Activated CD8-positive, alpha-beta memory T cell treated with anti-CD3 and anti-CD28 coated beads for 36 hours (primary cell): Measurements from ENCODE around the gene BACH2. TPM values are rescaled to one million over a fixed set of nuclear protein-coding genes. Genes with fewer than 3 reads are reported as not detected.
"Not testable (repeated sequence)": the region's sequence is repeated elsewhere in the genome, so short reads cannot be mapped to it uniquely, and the experiment has no call there.

ENCODE experiments used
- CTCF ChIA-PET: fragments of 350-600 bp; sonication (Branson Sonifier 250); formaldehyde crosslinking; loops from one replicate; lab custom pipeline; 2021; ENCODE audit warnings: antibody characterized with exemption; lab: Charles Lee
- POLR2A ChIA-PET: fragments of 350-600 bp; sonication (Branson Sonifier 250); formaldehyde crosslinking; loops from one replicate; lab custom pipeline; 2021; ENCODE audit warnings: antibody characterized with exemption; lab: Charles Lee
- total RNA-seq, 2 experiments: library from RNA; stranded (reverse); gene quantifications; one replicate each; pipeline ENCODE4 v1.2.3, GENCODE V29; 2021

The BACH2 gene
- total RNA-seq, 2 experiments from 2014 or later = 52.1 to 55.6 TPM

- CTCF ChIA-PET = no interaction called here
- POLR2A ChIA-PET = interaction anchor here (0.7 kb wide), 1 partner anchor 54 kb away, joined by 3 read pairs; no protein-coding TSS in a partner anchor
Measured at GRCh38 chr6:90229331-90230010, 67.2 kb downstream of the BACH2 start.

GRCh38 chr6:90227673-90228072 is 69.0 kb downstream of the BACH2 start:
- POLR2A ChIA-PET = no interaction called here
- CTCF ChIA-PET = no interaction called here

- ChIA-PET POLR2A (no interaction called here), CTCF (interaction anchor here (1.5 kb wide), 1 partner anchor 8 kb away, joined by 3 read pairs; no protein-coding TSS in a partner anchor)
Measured at GRCh38 chr6:90227213-90227612, 69.4 kb downstream of the BACH2 start.

GRCh38 chr6:90226257-90226656 is 70.4 kb downstream of the BACH2 start:
- POLR2A ChIA-PET = no interaction called here
- CTCF ChIA-PET = interaction anchor here (1.5 kb wide), 1 partner anchor 9 kb away, joined by 3 read pairs; no protein-coding TSS in a partner anchor

- POLR2A ChIA-PET = no interaction called here
- CTCF ChIA-PET = no interaction called here
Measured at GRCh38 chr6:90224196-90224595, 72.4 kb downstream of the BACH2 start.

- CTCF ChIA-PET = no interaction called here
- POLR2A ChIA-PET = no interaction called here
Measured at GRCh38 chr6:90222724-90223198, 73.9 kb downstream of the BACH2 start.

- CTCF ChIA-PET = no interaction called here
- POLR2A ChIA-PET = no interaction called here
Measured at GRCh38 chr6:90222008-90222407, 74.6 kb downstream of the BACH2 start.

GRCh38 chr6:90221403-90221802 is 75.2 kb downstream of the BACH2 start:
- ChIA-PET CTCF (interaction anchor here (0.6 kb wide), 1 partner anchor 368 kb away, joined by 3 read pairs; no protein-coding TSS in a partner anchor), POLR2A (no interaction called here)

GRCh38 chr6:90220273-90220672 is 76.4 kb downstream of the BACH2 start:
- CTCF ChIA-PET = no interaction called here
- POLR2A ChIA-PET = no interaction called here

- CTCF ChIA-PET = interaction anchor here (0.7 kb wide), 1 partner anchor 111 kb away, joined by 3 read pairs; no protein-coding TSS in a partner anchor
- POLR2A ChIA-PET = interaction anchor here (0.7 to 1.2 kb wide), 4 partner anchors 15 to 241 kb away, joined by 3 to 9 read pairs (median 4); no protein-coding TSS in a partner anchor
Measured at GRCh38 chr6:90219209-90219985, 77.2 kb downstream of the BACH2 start.

- CTCF ChIA-PET = interaction anchor here (0.7 kb wide), 2 partner anchors 8 to 110 kb away, joined by 3 read pairs; no protein-coding TSS in a partner anchor
Measured at GRCh38 chr6:90218959-90219208, 77.8 kb downstream of the BACH2 start.

GRCh38 chr6:90217506-90218127 is 79.0 kb downstream of the BACH2 start:
- CTCF ChIA-PET = no interaction called here
- POLR2A ChIA-PET = no interaction called here

More at GRCh38 chr6:90218959-90219208, 77.8 kb downstream of the BACH2 start:
- POLR2A ChIA-PET = interaction anchor here (0.7 to 1.2 kb wide), 7 partner anchors 11 to 267 kb away, joined by 3 to 9 read pairs (median 4); no protein-coding TSS in a partner anchor

GRCh38 chr6:90216072-90216977 is 80.3 kb downstream of the BACH2 start:
- ChIA-PET POLR2A (no interaction called here), CTCF (interaction anchor here (0.9 kb wide), 1 partner anchor 68 kb away, joined by 3 read pairs; no protein-coding TSS in a partner anchor)

GRCh38 chr6:90214966-90215365 is 81.7 kb downstream of the BACH2 start:
- CTCF ChIA-PET = interaction anchor here (1.4 kb wide), 1 partner anchor 10 kb away, joined by 4 read pairs; no protein-coding TSS in a partner anchor
- POLR2A ChIA-PET = no interaction called here

GRCh38 chr6:90214461-90214860 is 82.2 kb downstream of the BACH2 start:
- CTCF ChIA-PET = interaction anchor here (0.6 to 1.4 kb wide), 2 partner anchors 10 to 117 kb away, joined by 3 to 4 read pairs; no protein-coding TSS in a partner anchor
- POLR2A ChIA-PET = no interaction called here

- ChIA-PET POLR2A (no interaction called here), CTCF (no interaction called here)
Measured at GRCh38 chr6:90212274-90212673, 84.4 kb downstream of the BACH2 start.

GRCh38 chr6:90209527-90209926 is 87.1 kb downstream of the BACH2 start:
- POLR2A ChIA-PET = no interaction called here
- CTCF ChIA-PET = no interaction called here

- POLR2A ChIA-PET, CTCF ChIA-PET: not testable (repeated sequence)
Measured at GRCh38 chr6:90208690-90209089, 88.0 kb downstream of the BACH2 start.
